Medulla oblongata (tissue), 1 donor: ENCODE measurements around the gene SERTAD1.

Experiments
- DNase-seq: peaks from one replicate; pipeline ENCODE4 v3.0.0-alpha.2; 2015; ENCODE audit errors: extremely low spot score

Gene SERTAD1

DNA sequence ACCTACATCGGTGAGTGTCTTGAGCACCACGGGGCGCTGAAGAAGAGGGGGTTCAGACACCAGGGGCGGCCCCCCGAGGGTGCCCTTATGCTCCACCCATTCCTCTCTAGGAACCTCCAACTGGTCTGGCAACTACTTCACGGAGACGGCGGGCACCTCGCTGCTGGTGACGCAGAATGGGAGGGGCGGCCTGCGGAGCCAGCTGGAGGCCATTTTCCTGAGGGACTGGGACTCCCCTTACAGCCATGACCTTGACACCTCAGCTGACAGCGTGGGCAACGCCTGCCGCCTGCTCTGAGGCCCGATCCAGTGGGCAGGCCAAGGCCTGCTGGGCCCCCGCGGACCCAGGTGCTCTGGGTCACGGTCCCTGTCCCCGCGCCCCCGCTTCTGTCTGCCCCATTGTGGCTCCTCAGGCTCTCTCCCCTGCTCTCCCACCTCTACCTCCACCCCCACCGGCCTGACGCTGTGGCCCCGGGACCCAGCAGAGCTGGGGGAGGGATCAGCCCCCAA lies 47.9 kb downstream of the SERTAD1 start:
- DNase-seq: no peak

- DNase-seq: no peak
Observed at GRCh38 chr19:40376286-40376862, 49.4 kb downstream of the SERTAD1 start.

DNA sequence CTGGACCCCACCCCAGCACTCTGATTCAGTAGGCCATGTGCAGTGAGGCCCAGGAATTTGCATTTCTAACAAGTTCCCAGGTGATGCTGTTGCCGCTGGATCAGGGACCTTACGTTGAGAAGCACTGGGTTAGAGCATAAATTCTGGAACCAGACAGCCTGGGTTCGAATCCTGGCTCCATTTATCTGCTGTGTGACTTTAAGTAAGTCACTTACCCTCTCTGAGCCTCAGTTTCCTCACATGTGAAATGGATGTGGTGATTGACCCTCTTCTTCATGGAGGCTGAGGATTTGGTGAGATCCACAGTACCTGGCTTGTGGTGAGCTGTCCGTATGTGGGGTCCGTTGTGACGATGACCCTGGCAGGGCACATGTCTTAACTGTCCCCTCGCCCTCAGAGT lies 51.7 kb downstream of the SERTAD1 start:
- no peak for DNase-seq

DNA sequence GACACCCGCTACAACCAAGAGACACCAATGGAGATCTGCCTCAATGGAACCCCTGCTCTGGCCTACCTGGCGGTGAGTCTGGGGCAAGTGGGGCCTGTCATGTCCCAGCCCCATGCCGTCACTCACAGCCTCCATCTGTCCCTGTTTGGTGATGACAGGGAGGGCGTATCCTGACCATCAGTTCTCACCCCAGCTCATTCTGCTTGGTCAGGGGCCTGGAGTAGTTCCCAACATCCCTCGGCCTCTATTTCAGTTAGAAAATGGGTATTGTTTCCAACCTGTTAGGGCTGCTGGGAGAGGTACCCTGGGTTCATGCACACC lies 54.0 kb downstream of the SERTAD1 start:
- no peak for DNase-seq
